Measurements from ENCODE around the gene KCTD5.
A peak's percentile ranks its signal among the peaks of the same experiment; 100 is the strongest.
"Not testable (repeated sequence)": the region's sequence is repeated elsewhere in the genome, so short reads cannot be mapped to it uniquely, and the experiment has no call there.

The KCTD5 gene

GRCh38 chr16:2682209-2683021 is at the start of gene KCTD5:
Gene KCTD5 (plus strand): TSS chr16:2682523. CDS start chr16:2682549, 26 bp downstream.
- Mint-ChIP-seq H3K4me1 (ENCODE audit: low read depth) (peaks cover 13% of the 10 kb centered on the region), H3K27ac (peak within 1 kb of the TSS; percentile 93), H3K9me3 (no peaks in the 10 kb centered on the region), H3K4me3 (peak within 1 kb of the TSS; percentile 93), H3K36me3 (ENCODE audit: low read depth) (peaks cover 19% of the 10 kb centered on the region), H3K27me3 (no peaks in the 10 kb centered on the region)
- intact Hi-C loops (cut with micrococcal nuclease) = no loop called here

- H3K4me3 Mint-ChIP-seq; intact Hi-C loops (cut with micrococcal nuclease); H3K27ac Mint-ChIP-seq; H3K9me3 Mint-ChIP-seq; H3K36me3 Mint-ChIP-seq (ENCODE audit: low read depth); H3K27me3 Mint-ChIP-seq; H3K4me1 Mint-ChIP-seq (ENCODE audit: low read depth): not testable (repeated sequence)
These were observed 43.1 kb upstream of the KCTD5 start for GRCh38 chr16:2639071-2639721.

- H3K36me3 Mint-ChIP-seq (ENCODE audit: low read depth); H3K9me3 Mint-ChIP-seq; H3K4me1 Mint-ChIP-seq (ENCODE audit: low read depth); H3K27ac Mint-ChIP-seq; intact Hi-C loops (cut with micrococcal nuclease); H3K4me3 Mint-ChIP-seq; H3K27me3 Mint-ChIP-seq: not testable (repeated sequence)
These were observed 42.6 kb upstream of the KCTD5 start for GRCh38 chr16:2639722-2640072.

GRCh38 chr16:2642561-2642960 is 39.8 kb upstream of the KCTD5 start:
- H3K27ac Mint-ChIP-seq; H3K27me3 Mint-ChIP-seq; intact Hi-C loops (cut with micrococcal nuclease); H3K4me1 Mint-ChIP-seq (ENCODE audit: low read depth); H3K9me3 Mint-ChIP-seq; H3K36me3 Mint-ChIP-seq (ENCODE audit: low read depth); H3K4me3 Mint-ChIP-seq: not testable (repeated sequence)

GRCh38 chr16:2644754-2645453 is 37.4 kb upstream of the KCTD5 start:
- H3K9me3 Mint-ChIP-seq; H3K4me1 Mint-ChIP-seq (ENCODE audit: low read depth); intact Hi-C loops (cut with micrococcal nuclease); H3K27ac Mint-ChIP-seq; H3K36me3 Mint-ChIP-seq (ENCODE audit: low read depth); H3K4me3 Mint-ChIP-seq; H3K27me3 Mint-ChIP-seq: not testable (repeated sequence)

- H3K27ac Mint-ChIP-seq; H3K4me3 Mint-ChIP-seq; H3K4me1 Mint-ChIP-seq (ENCODE audit: low read depth); H3K27me3 Mint-ChIP-seq; H3K36me3 Mint-ChIP-seq (ENCODE audit: low read depth); intact Hi-C loops (cut with micrococcal nuclease); H3K9me3 Mint-ChIP-seq: not testable (repeated sequence)
These were observed 31.0 kb upstream of the KCTD5 start for GRCh38 chr16:2651268-2651871.

GRCh38 chr16:2653915-2654314 is 28.4 kb upstream of the KCTD5 start:
- intact Hi-C loops (cut with micrococcal nuclease); H3K4me1 Mint-ChIP-seq (ENCODE audit: low read depth); H3K27ac Mint-ChIP-seq; H3K9me3 Mint-ChIP-seq; H3K4me3 Mint-ChIP-seq; H3K36me3 Mint-ChIP-seq (ENCODE audit: low read depth): not testable (repeated sequence)
- H3K27me3 Mint-ChIP-seq = peaks cover 22% of the 10 kb centered on the region

GRCh38 chr16:2654949-2655348 is 27.4 kb upstream of the KCTD5 start:
- Mint-ChIP-seq H3K27me3 (peaks cover 27% of the 10 kb centered on the region), H3K27ac (peak overlapping the region; percentile 46)
- H3K36me3 Mint-ChIP-seq (ENCODE audit: low read depth); H3K4me3 Mint-ChIP-seq; intact Hi-C loops (cut with micrococcal nuclease); H3K4me1 Mint-ChIP-seq (ENCODE audit: low read depth); H3K9me3 Mint-ChIP-seq: not testable (repeated sequence)

- no peak overlapping the region for H3K4me3 Mint-ChIP-seq
- peaks cover 31% of the 10 kb centered on the region for H3K27me3 Mint-ChIP-seq
- H3K36me3 Mint-ChIP-seq (ENCODE audit: low read depth) = peaks cover 8% of the 10 kb centered on the region
- H3K4me1 Mint-ChIP-seq (ENCODE audit: low read depth) = peaks cover 13% of the 10 kb centered on the region
- no peak overlapping the region for H3K27ac Mint-ChIP-seq
- no peaks in the 10 kb centered on the region for H3K9me3 Mint-ChIP-seq
- intact Hi-C loops (cut with micrococcal nuclease) = no loop called here
These were observed 25.3 kb upstream of the KCTD5 start for GRCh38 chr16:2656985-2657384.

- peaks cover 31% of the 10 kb centered on the region for H3K27me3 Mint-ChIP-seq
- intact Hi-C loops (cut with micrococcal nuclease); H3K27ac Mint-ChIP-seq; H3K9me3 Mint-ChIP-seq; H3K4me3 Mint-ChIP-seq: not testable (repeated sequence)
- peaks cover 13% of the 10 kb centered on the region for H3K4me1 Mint-ChIP-seq (ENCODE audit: low read depth)
- peaks cover 16% of the 10 kb centered on the region for H3K36me3 Mint-ChIP-seq (ENCODE audit: low read depth)
These were observed 24.5 kb upstream of the KCTD5 start for GRCh38 chr16:2657803-2658202.

- Mint-ChIP-seq H3K4me1 (ENCODE audit: low read depth) (peaks cover 28% of the 10 kb centered on the region), H3K36me3 (ENCODE audit: low read depth) (peaks cover 32% of the 10 kb centered on the region), H3K27me3 (peaks cover 31% of the 10 kb centered on the region)
- intact Hi-C loops (cut with micrococcal nuclease); H3K27ac Mint-ChIP-seq; H3K4me3 Mint-ChIP-seq; H3K9me3 Mint-ChIP-seq: not testable (repeated sequence)
These were observed 22.8 kb upstream of the KCTD5 start for GRCh38 chr16:2659560-2659959.

- peaks cover 35% of the 10 kb centered on the region for H3K36me3 Mint-ChIP-seq (ENCODE audit: low read depth)
- H3K9me3 Mint-ChIP-seq; intact Hi-C loops (cut with micrococcal nuclease); H3K4me3 Mint-ChIP-seq: not testable (repeated sequence)
- peaks cover 30% of the 10 kb centered on the region for H3K4me1 Mint-ChIP-seq (ENCODE audit: low read depth)
- peaks cover 30% of the 10 kb centered on the region for H3K27me3 Mint-ChIP-seq
- peak overlapping the region; percentile 3 for H3K27ac Mint-ChIP-seq
These were observed 22.2 kb upstream of the KCTD5 start for GRCh38 chr16:2660014-2660662.

- H3K27ac Mint-ChIP-seq; intact Hi-C loops (cut with micrococcal nuclease); H3K9me3 Mint-ChIP-seq; H3K4me3 Mint-ChIP-seq: not testable (repeated sequence)
- Mint-ChIP-seq H3K36me3 (ENCODE audit: low read depth) (peaks cover 36% of the 10 kb centered on the region), H3K4me1 (ENCODE audit: low read depth) (peaks cover 30% of the 10 kb centered on the region), H3K27me3 (peaks cover 23% of the 10 kb centered on the region)
These were observed 21.5 kb upstream of the KCTD5 start for GRCh38 chr16:2660755-2661373.

Data from dendritic cell treated with granulocyte-macrophage colony-stimulating factor and Interleukin-4, amounts not matched to agents 40 ng/mL and 50 ng/mL, for 4 days (primary cell).